H1 (cell line): Measurements from ENCODE around the gene WDR41. TPM values are rescaled to one million over a fixed set of nuclear protein-coding genes. Genes with fewer than 3 reads are reported as not detected.

Experiments used
- CTCF ChIA-PET: fragments of 300-600 bp; sonication (Branson Sonifier 250); formaldehyde crosslinking; loops from one replicate; lab custom pipeline; 2021; ENCODE audit not compliant: partially characterized antibody; lab: Charles Lee
- POLR2A ChIA-PET: fragments of 300-600 bp; sonication (Branson Sonifier 250); formaldehyde crosslinking; loops from one replicate; lab custom pipeline; 2021; ENCODE audit warnings: inconsistent platforms; ENCODE audit not compliant: partially characterized antibody; lab: Charles Lee
- DNase-seq, 2 experiments: peaks; one replicate each; pipeline versions ENCODE4 v3.0.0 to v3.0.0-alpha.2; 2010 to 2022; ENCODE audit warnings: low spot score in 2 of 2, low read depth in 1 of 2, mixed read lengths in 1 of 2
- FAIRE-seq: peaks from 2 replicates; lab custom pipeline; 2011; peaks lifted over from hg19 to GRCh38; lab: Jason Lieb, UNC
- H2AFZ ChIP-seq: 2 replicates; pipeline ENCODE4 v1.8.1; 2012; ENCODE audit warnings: low read length, inconsistent platforms
- H2AK5ac ChIP-seq: 2 replicates; pipeline ENCODE4 v1.6.1; 2013; ENCODE audit warnings: low read depth, low read length
- H2BK120ac ChIP-seq: replicated peaks from 2 replicates; pipeline ENCODE3; 2013; ENCODE audit warnings: low read depth, low read length, inconsistent platforms
- H2BK12ac ChIP-seq: 2 replicates; pipeline ENCODE4 v1.6.1; 2013; ENCODE audit warnings: low read depth, low read length
- H2BK15ac ChIP-seq: 2 replicates; pipeline ENCODE4 v1.6.1; 2013; ENCODE audit warnings: low read length
- H2BK20ac ChIP-seq: 2 replicates; pipeline ENCODE4 v1.6.1; 2013; ENCODE audit warnings: low read length
- H2BK5ac ChIP-seq: 2 replicates; pipeline ENCODE4 v1.6.1; 2013; ENCODE audit warnings: low read depth, low read length
- H3K14ac ChIP-seq: 2 replicates; pipeline ENCODE4 v1.6.1; 2013; ENCODE audit warnings: inconsistent platforms; ENCODE audit not compliant: insufficient read length
- H3K18ac ChIP-seq: 2 replicates; pipeline ENCODE4 v1.6.1; 2013; ENCODE audit warnings: low read length; ENCODE audit errors: extremely low read depth
- H3K23ac ChIP-seq: 2 replicates; pipeline ENCODE4 v1.6.1; 2013; ENCODE audit warnings: inconsistent platforms; ENCODE audit not compliant: insufficient read length
- H3K23me2 ChIP-seq: 2 replicates; pipeline ENCODE4 v1.6.1; 2013; ENCODE audit warnings: low read depth, low read length
- H3K27ac ChIP-seq: 2 replicates; pipeline ENCODE4 v1.6.1; 2011; ENCODE audit warnings: low read depth, low read length, inconsistent platforms
- H3K27me3 ChIP-seq, 4 experiments: replicated peaks in 1 of 4; 1 replicate in 1 of 4; 2 replicates in 3 of 4; pipeline versions ENCODE4 v1.6.1 to v1.8.1; 2011 to 2013; ENCODE audit warnings: low read length in 3 of 4, mild to moderate bottlenecking in 3 of 4, inconsistent platforms in 2 of 4, mixed read lengths in 2 of 4, moderate library complexity in 1 of 4; ENCODE audit not compliant: control insufficient read depth in 3 of 4, insufficient read depth in 3 of 4; ENCODE audit errors: extremely low read depth in 1 of 4
- H3K36me3 ChIP-seq, 4 experiments: 2 replicates each; pipeline versions ENCODE4 v1.6.1 to v1.8.1; 2011 to 2013; ENCODE audit warnings: mild to moderate bottlenecking in 4 of 4, low read length in 3 of 4, moderate library complexity in 2 of 4, control low read depth in 1 of 4, inconsistent platforms in 1 of 4; ENCODE audit not compliant: insufficient read depth in 4 of 4, control insufficient read depth in 2 of 4
- H3K4ac ChIP-seq: replicated peaks from 2 replicates; pipeline ENCODE3; 2013; ENCODE audit warnings: low read length, low read depth, mixed read lengths, inconsistent platforms; ENCODE audit not compliant: insufficient read length
- H3K4me1 ChIP-seq, 4 experiments: replicated peaks in 1 of 4; 1 replicate in 1 of 4; 2 replicates in 3 of 4; pipeline versions ENCODE4 v1.6.1 to v1.8.1; 2011 to 2013; ENCODE audit warnings: low read length in 3 of 4, inconsistent platforms in 2 of 4, mixed read lengths in 1 of 4; ENCODE audit not compliant: insufficient read depth in 4 of 4, control insufficient read depth in 3 of 4
- H3K4me2 ChIP-seq, 2 experiments: 2 replicates each; pipeline versions ENCODE4 v1.6.1 to v1.8.1; 2011 to 2013; ENCODE audit warnings: low read depth in 2 of 2, low read length in 2 of 2, control low read depth in 1 of 2, inconsistent platforms in 1 of 2, mild to moderate bottlenecking in 1 of 2; ENCODE audit not compliant: insufficient read depth in 1 of 2
- H3K4me3 ChIP-seq, 4 experiments: fragments of 200-600, 300-600 bp in 1 of 4; sonication (generic), shearing (Covaris generic), sonication (Bioruptor Twin) in 1 of 4; 2 replicates each; pipeline versions ENCODE4 v1.5.1 to v1.8.1; 2011 to 2016; ENCODE audit warnings: low read length in 4 of 4, low read depth in 3 of 4, control low read depth in 2 of 4, inconsistent platforms in 2 of 4, mild to moderate bottlenecking in 2 of 4, mixed read lengths in 1 of 4, moderate library complexity in 1 of 4; ENCODE audit not compliant: insufficient read depth in 2 of 4; ENCODE audit errors: extremely low read depth in 1 of 4
- H3K56ac ChIP-seq: replicated peaks from 2 replicates; pipeline ENCODE3; 2013; ENCODE audit warnings: low read depth, mild to moderate bottlenecking, mixed read lengths, low read length, inconsistent platforms; ENCODE audit not compliant: insufficient read length
- H3K79me1 ChIP-seq: 2 replicates; pipeline ENCODE4 v1.6.1; 2013; ENCODE audit warnings: low read depth, low read length, control low read depth
- H3K79me2 ChIP-seq, 2 experiments: 2 replicates each; pipeline versions ENCODE4 v1.6.1 to v1.8.1; 2012 to 2013; ENCODE audit warnings: low read length in 2 of 2, mild to moderate bottlenecking in 2 of 2, inconsistent platforms in 1 of 2; ENCODE audit not compliant: insufficient read depth in 2 of 2, control insufficient read depth in 1 of 2
- H3K9ac ChIP-seq, 4 experiments: replicated peaks in 1 of 4; 1 replicate in 1 of 4; 2 replicates in 3 of 4; pipeline versions ENCODE4 v1.6.1 to v1.8.1; 2011 to 2013; ENCODE audit warnings: low read depth in 3 of 4, low read length in 3 of 4, control low read depth in 2 of 4, mild to moderate bottlenecking in 2 of 4, moderate library complexity in 2 of 4, inconsistent platforms in 1 of 4; ENCODE audit errors: extremely low read depth in 1 of 4
- H3K9me3 ChIP-seq, 2 experiments: 2 replicates each; pipeline versions ENCODE4 v1.6.1 to v1.8.1; 2012 to 2013; ENCODE audit warnings: mild to moderate bottlenecking in 2 of 2, moderate library complexity in 2 of 2, control low read depth in 1 of 2, inconsistent platforms in 1 of 2, low read depth in 1 of 2, low read length in 1 of 2, mixed read lengths in 1 of 2; ENCODE audit not compliant: insufficient read depth in 2 of 2
- H4K20me1 ChIP-seq, 2 experiments: replicated peaks in 1 of 2; 2 replicates each; pipeline versions ENCODE3 to v1.8.1; 2011 to 2013; ENCODE audit warnings: inconsistent platforms in 2 of 2, low read length in 2 of 2, mild to moderate bottlenecking in 1 of 2; ENCODE audit not compliant: insufficient read depth in 2 of 2, control insufficient read depth in 1 of 2
- H4K5ac ChIP-seq: 2 replicates; pipeline ENCODE4 v1.6.1; 2013; ENCODE audit warnings: low read length, low read depth, mixed read lengths, inconsistent platforms; ENCODE audit not compliant: insufficient read length
- H4K8ac ChIP-seq: 2 replicates; pipeline ENCODE4 v1.8.0; 2013; ENCODE audit warnings: mild to moderate bottlenecking, moderate library complexity, low read length, inconsistent platforms; ENCODE audit not compliant: insufficient read depth; ENCODE audit errors: extremely low read depth
- H4K91ac ChIP-seq: replicated peaks from 2 replicates; pipeline ENCODE3; 2013; ENCODE audit warnings: low read length, mixed read lengths, inconsistent platforms; ENCODE audit not compliant: insufficient read length
- ATF2 ChIP-seq: IDR thresholded peaks from 2 replicates; pipeline ENCODE4 v1.6.1; 2012; ENCODE audit warnings: low read length, inconsistent platforms
- CHD2 ChIP-seq: IDR thresholded peaks from 2 replicates; pipeline ENCODE4 v1.6.1; 2012; ENCODE audit warnings: low read length, improper control_type of control experiment
- CREB1 ChIP-seq: IDR thresholded peaks from 2 replicates; pipeline ENCODE4 v1.6.1; 2012; ENCODE audit warnings: inconsistent platforms
- CTBP2 ChIP-seq: IDR thresholded peaks from 2 replicates; pipeline ENCODE4 v1.7.0; 2011; ENCODE audit warnings: borderline replicate concordance, mild to moderate bottlenecking, moderate library complexity, mixed read lengths, low read length; ENCODE audit not compliant: insufficient read depth, insufficient read length
- E2F6 ChIP-seq: IDR thresholded peaks from 2 replicates; pipeline ENCODE4 v1.6.1; 2012; ENCODE audit warnings: inconsistent platforms
- GABPA ChIP-seq: IDR thresholded peaks from 2 replicates; pipeline ENCODE4 v1.6.1; 2011; ENCODE audit warnings: mild to moderate bottlenecking, low read length, moderate library complexity, borderline replicate concordance; ENCODE audit not compliant: insufficient read depth
- HDAC2 ChIP-seq, 2 experiments: fragments of 300-600 bp in 1 of 2; sonication (generic) in 1 of 2; IDR thresholded peaks; 2 replicates each; pipeline ENCODE4 v1.6.1; 2011 to 2012; ENCODE audit warnings: low read depth in 2 of 2, low read length in 2 of 2, mild to moderate bottlenecking in 2 of 2, moderate library complexity in 2 of 2, borderline replicate concordance in 1 of 2, inconsistent platforms in 1 of 2
- POLR2A ChIP-seq, 2 experiments: IDR thresholded peaks; 1 replicate in 1 of 2; 2 replicates in 1 of 2; pipeline ENCODE4 v1.6.1; 2011; ENCODE audit warnings: low read depth in 2 of 2, low read length in 2 of 2, mild to moderate bottlenecking in 2 of 2; ENCODE audit errors: control extremely low read depth in 1 of 2
- SP4 ChIP-seq: IDR thresholded peaks from 2 replicates; pipeline ENCODE4 v1.6.1; 2012; ENCODE audit warnings: low read length, inconsistent platforms
- TBP ChIP-seq: IDR thresholded peaks from 2 replicates; pipeline ENCODE4 v1.6.1; 2011; ENCODE audit warnings: low read depth, low read length, improper control_type of control experiment
- ZNF274 ChIP-seq: IDR thresholded peaks from 2 replicates; pipeline ENCODE4 v1.7.0; 2012; ENCODE audit warnings: low read length, borderline replicate concordance; ENCODE audit errors: extremely low read depth
- WGBS, 2 experiments: shearing (Covaris generic) in 1 of 2; methylation state at CpG; one replicate each; pipeline versions ENCODE4 v1.1.6 to v1.1.7; 2013 to 2015; ENCODE audit warnings: low lambda C conversion rate in 2 of 2, mixed read lengths in 2 of 2, inconsistent platforms in 1 of 2, low coverage in 1 of 2, missing lambda C conversion rate in 1 of 2; ENCODE audit not compliant: insufficient replicate concordance in 2 of 2, insufficient coverage in 1 of 2, insufficient read length in 1 of 2; ENCODE audit errors: extremely low coverage in 1 of 2, missing lambda C conversion rate in 1 of 2; 5-methylcytosine and 5-hydroxymethylcytosine counted together
- polyA plus RNA-seq, 7 experiments: library from polyadenylated mRNA; depleted of rRNA in 3 of 7; stranded (reverse) in 5 of 7; unstranded in 2 of 7; fragments of >200 nt in 5 of 7; fragments of 200-250 nt in 2 of 7; gene quantifications; 1 replicate in 5 of 7; 2 replicates in 1 of 7; 4 replicates in 1 of 7; pipeline versions ENCODE4 v1.2.1 to v1.2.3, GENCODE V29; 2011 to 2013; ENCODE audit warnings: missing spikeins in 2 of 7, mixed read lengths in 2 of 7
- total RNA-seq: library from RNA; stranded (reverse); fragmentation: NEBNext Ultra II Directional; extraction: Animal tissue kit (Norgen Biotek cat#: 25700); gene quantifications from 2 replicates; pipeline ENCODE4 v1.2.1, GENCODE V29; 2021

The WDR41 gene
- total and polyA plus RNA-seq, 2 of the 8 experiments (the other 6 are each of a cell fraction or from before 2014, with no cell fraction given): 16.4 to 44.9 TPM

DNA sequence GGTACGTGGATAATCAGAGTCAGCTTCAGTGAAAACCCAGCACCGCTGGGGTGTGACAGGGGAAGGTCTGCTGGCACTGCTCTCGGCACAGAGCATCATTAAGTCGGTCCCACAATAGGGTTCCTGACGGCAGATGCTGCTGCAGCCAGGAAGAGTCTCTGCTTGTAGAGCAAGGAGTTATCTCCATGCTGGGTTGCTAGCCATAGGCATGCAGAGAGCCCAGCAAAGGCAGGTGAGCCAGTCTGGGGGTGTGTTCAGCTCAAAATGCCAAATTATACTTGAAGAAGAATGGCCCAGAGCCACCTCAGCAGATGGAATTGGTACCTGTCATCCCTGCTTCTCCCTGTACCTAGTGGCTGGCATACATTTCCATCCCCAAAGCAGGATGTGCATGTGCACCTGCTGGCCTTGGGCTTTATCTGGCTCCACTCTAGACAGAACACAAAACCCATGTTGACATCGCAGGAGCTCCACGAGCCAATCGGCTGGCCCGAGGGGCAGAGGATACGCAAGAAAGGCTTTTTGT is 100.8 kb downstream of the WDR41 start:
- DNase-seq (no peak), FAIRE-seq (no peak)
- Histone ChIP-seq H3K23ac (no peak overlapping the region), H3K9me3 (no peaks in the 10 kb centered on the region), H3K27ac (no peak overlapping the region), H2BK120ac (no peak overlapping the region), H3K27me3 (no peaks in the 10 kb centered on the region), H3K9ac (no peak overlapping the region), H3K4ac (no peak overlapping the region), H3K4me1 (peaks cover 0 to 7% (median 0%) of the 10 kb centered on the region in 4 experiments; a peak in 1 of 7 replicates), H3K4me2 (no peak overlapping the region; a peak in 1 of 4 replicates), H3K79me2 (no peaks in the 10 kb centered on the region), H2AFZ (no peak overlapping the region), H2BK5ac (no peak overlapping the region), H3K14ac (no peak overlapping the region), H4K91ac (no peak overlapping the region), H4K5ac (no peak overlapping the region), H2BK20ac (no peak overlapping the region), H3K18ac (no peak overlapping the region), H4K8ac (no peak overlapping the region; the same call in 1 of the 2 replicates), H3K56ac (no peak overlapping the region), H3K23me2 (no peaks in the 10 kb centered on the region), H4K20me1 (no peaks in the 10 kb centered on the region), H3K4me3 (no peak overlapping the region), H3K36me3 (no peaks in the 10 kb centered on the region), H3K79me1 (no peaks in the 10 kb centered on the region; the same call in 1 of the 2 replicates), H2BK15ac (no peak overlapping the region), H2AK5ac (no peak overlapping the region), H2BK12ac (no peak overlapping the region)
- ChIA-PET CTCF (interaction anchor here (0.6 to 1.4 kb wide), 3 partner anchors 12 to 90 kb away, joined by 3 to 4 read pairs (median 3); no protein-coding TSS in a partner anchor), POLR2A (no interaction called here)
- WGBS, 2 experiments: 86% methylated on average over 10 of the region's 10 CpGs; no CpG with 5 or more reads in 1 of the 2 experiments
- TF ChIP-seq CHD2: no peak
- TF ChIP-seq E2F6: no peak
- TF ChIP-seq TBP: no peak
- TF ChIP-seq HDAC2 (IDR thresholded peaks at IDR 0.05; ENCODE audit: borderline replicate concordance in 1 of 2, low read depth in 2 of 2, low read length in 2 of 2): no peak
- no peak for TF ChIP-seq SP4
- TF ChIP-seq CTBP2: no peak
- no peak for TF ChIP-seq CREB1
- TF ChIP-seq GABPA: no peak
- no peak for TF ChIP-seq POLR2A (IDR thresholded peaks at IDR 0.05; ENCODE audit: control extremely low read depth in 1 of 2, low read depth in 2 of 2, low read length in 2 of 2)
- no peak for TF ChIP-seq ATF2
- no peak for TF ChIP-seq ZNF274
